Effector memory CD4-positive, alpha-beta T cell (primary cell): ENCODE measurements around the gene MTX1.

Experiments used
- DNase-seq, 3 donors: peaks; one replicate each; pipeline ENCODE4 v3.0.0-alpha.2; 2020
- H3K27ac ChIP-seq: 2 replicates; pipeline ENCODE4 v1.7.0; 2013; ENCODE audit warnings: mild to moderate bottlenecking, low read length, moderate library complexity; ENCODE audit not compliant: insufficient read depth, poor library complexity, severe bottlenecking
- H3K27me3 ChIP-seq: replicated peaks from 2 replicates; pipeline ENCODE4 v1.7.0; 2013; ENCODE audit warnings: mild to moderate bottlenecking, low read length; ENCODE audit not compliant: insufficient read depth, control insufficient read depth, poor library complexity, severe bottlenecking
- H3K36me3 ChIP-seq: 2 replicates; pipeline ENCODE4 v1.7.0; 2013; ENCODE audit warnings: mild to moderate bottlenecking, low read length, moderate library complexity; ENCODE audit not compliant: control insufficient read depth, insufficient read depth
- H3K4me1 ChIP-seq: 2 replicates; pipeline ENCODE4 v1.7.0; 2013; ENCODE audit warnings: low read length, mild to moderate bottlenecking; ENCODE audit not compliant: control insufficient read depth, insufficient read depth, poor library complexity, severe bottlenecking
- H3K4me3 ChIP-seq: 2 replicates; pipeline ENCODE4 v1.7.0; 2013; ENCODE audit warnings: low read length, low read depth, mild to moderate bottlenecking; ENCODE audit not compliant: insufficient read depth, poor library complexity, severe bottlenecking
- H3K9me3 ChIP-seq: 2 replicates; pipeline ENCODE4 v1.7.0; 2013; ENCODE audit warnings: mild to moderate bottlenecking, low read length, moderate library complexity; ENCODE audit not compliant: control insufficient read depth

The MTX1 gene

DNA sequence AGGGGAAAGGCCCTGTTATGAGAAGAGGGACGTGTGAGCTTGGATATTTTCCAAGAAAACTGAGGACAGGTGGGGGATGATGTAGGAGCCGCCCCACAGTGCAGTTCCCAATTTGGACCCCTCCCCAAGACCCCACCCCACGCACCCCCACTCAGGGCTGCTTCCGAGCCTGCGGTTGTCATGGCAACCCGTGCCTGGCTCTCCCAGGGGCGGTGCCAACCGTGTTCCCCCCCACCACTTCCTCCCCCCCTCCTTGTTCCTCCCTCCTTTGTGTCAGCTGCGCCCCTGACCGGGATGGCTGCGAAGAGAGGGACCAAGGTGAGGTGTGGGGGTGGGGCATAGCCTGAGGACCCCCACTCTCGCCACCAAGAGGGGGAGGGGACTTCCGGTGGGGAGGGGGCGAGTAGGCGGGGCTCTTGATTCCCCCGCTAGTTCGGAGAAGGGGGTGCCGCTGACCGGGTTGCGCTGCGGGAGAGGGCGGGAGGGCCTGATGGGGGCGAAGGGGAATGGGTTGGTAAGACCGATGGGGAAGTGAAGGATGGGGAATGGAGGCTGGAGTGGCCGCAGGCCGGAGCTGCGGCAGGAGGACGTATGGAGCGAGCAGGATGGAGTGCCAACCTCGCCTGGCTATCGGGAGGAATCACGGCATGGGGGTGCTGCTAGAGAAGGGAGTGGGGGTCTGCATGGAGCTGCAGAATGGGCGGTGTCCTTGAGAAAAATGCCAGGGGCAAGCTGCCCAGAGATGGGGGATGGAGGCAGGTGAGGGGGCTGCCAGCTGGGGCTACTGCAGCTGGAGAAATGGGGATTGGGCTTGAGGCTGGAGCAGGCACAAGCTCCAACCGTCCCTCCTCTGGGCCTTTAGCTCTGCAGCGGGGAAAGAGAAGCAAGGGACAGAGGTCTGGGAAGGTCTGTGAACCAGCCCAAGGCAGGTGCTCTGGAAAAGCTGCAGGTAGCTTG, 33.9 kb upstream of the MTX1 start:
- Histone ChIP-seq H3K9me3 (no peaks in the 10 kb centered on the region), H3K36me3 (peaks cover 20% of the 10 kb centered on the region), H3K27me3 (no peaks in the 10 kb centered on the region), H3K4me1 (peaks cover 32% of the 10 kb centered on the region), H3K27ac (peak overlapping the region; percentile 91), H3K4me3 (peak overlapping the region; percentile 84)
- DNase-seq: peak in 2 of 3 donors; percentile 33 to 48

- Histone ChIP-seq H3K9me3 (no peaks in the 10 kb centered on the region), H3K4me1 (peaks cover 32% of the 10 kb centered on the region), H3K36me3 (peaks cover 23% of the 10 kb centered on the region), H3K27ac (no peak overlapping the region), H3K4me3 (no peak overlapping the region), H3K27me3 (no peaks in the 10 kb centered on the region)
- no peak for DNase-seq
Measured at GRCh38 chr1:155175281-155175926, 33.1 kb upstream of the MTX1 start.

- peaks cover 32% of the 10 kb centered on the region for H3K4me1 ChIP-seq
- H3K4me3 ChIP-seq: no peak overlapping the region
- H3K27ac ChIP-seq: peak overlapping the region; percentile 9
- H3K9me3 ChIP-seq: no peaks in the 10 kb centered on the region
- H3K27me3 ChIP-seq: no peaks in the 10 kb centered on the region
- peaks cover 23% of the 10 kb centered on the region for H3K36me3 ChIP-seq
- DNase-seq: no peak
Measured at GRCh38 chr1:155175927-155176371, 32.5 kb upstream of the MTX1 start.

DNA sequence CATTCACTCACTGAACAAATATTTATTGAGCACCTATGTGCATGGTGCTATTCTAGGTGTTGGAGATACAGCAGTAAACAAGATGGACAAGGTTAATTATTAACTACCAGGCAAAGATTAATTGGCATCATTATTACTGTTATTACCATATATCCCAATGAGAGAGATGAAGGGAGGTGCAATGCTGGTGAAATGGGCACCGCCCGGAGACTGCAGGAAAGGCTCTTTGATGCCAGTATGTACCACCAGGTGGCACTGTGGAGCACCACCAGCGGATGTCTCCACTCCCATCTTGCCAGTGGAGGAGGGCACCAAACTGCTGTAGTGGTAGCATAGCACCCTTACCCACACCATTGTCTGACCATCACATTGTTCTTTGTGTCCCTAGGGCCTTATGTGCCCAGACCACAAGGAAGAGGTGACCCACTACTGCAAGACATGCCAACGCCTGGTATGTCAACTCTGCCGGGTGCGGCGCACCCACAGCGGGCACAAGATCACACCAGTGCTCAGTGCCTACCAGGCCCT, 31.9 kb upstream of the MTX1 start:
- Histone ChIP-seq H3K9me3 (no peaks in the 10 kb centered on the region), H3K4me1 (peaks cover 32% of the 10 kb centered on the region), H3K4me3 (no peak overlapping the region), H3K27ac (peak overlapping the region; percentile 9), H3K36me3 (peaks cover 29% of the 10 kb centered on the region), H3K27me3 (no peaks in the 10 kb centered on the region)
- DNase-seq: peak; percentile 59 to 72 (median 60)

- DNase-seq: no peak
- no peak overlapping the region for H3K4me3 ChIP-seq
- no peaks in the 10 kb centered on the region for H3K27me3 ChIP-seq
- no peaks in the 10 kb centered on the region for H3K9me3 ChIP-seq
- H3K4me1 ChIP-seq: peaks cover 30% of the 10 kb centered on the region
- H3K27ac ChIP-seq: no peak overlapping the region
- H3K36me3 ChIP-seq: peaks cover 35% of the 10 kb centered on the region
Measured at GRCh38 chr1:155177192-155177917, 31.1 kb upstream of the MTX1 start.

- no peak for DNase-seq
- H3K9me3 ChIP-seq: no peaks in the 10 kb centered on the region
- no peak overlapping the region for H3K4me3 ChIP-seq
- H3K4me1 ChIP-seq: peaks cover 29% of the 10 kb centered on the region
- peaks cover 36% of the 10 kb centered on the region for H3K36me3 ChIP-seq
- no peak overlapping the region for H3K27ac ChIP-seq
- H3K27me3 ChIP-seq: no peaks in the 10 kb centered on the region
Measured at GRCh38 chr1:155177918-155178281, 30.6 kb upstream of the MTX1 start.

- Histone ChIP-seq H3K36me3 (peaks cover 36% of the 10 kb centered on the region), H3K27ac (no peak overlapping the region), H3K4me3 (no peak overlapping the region), H3K4me1 (peaks cover 29% of the 10 kb centered on the region), H3K27me3 (no peaks in the 10 kb centered on the region), H3K9me3 (no peaks in the 10 kb centered on the region)
- DNase-seq: no peak
Measured at GRCh38 chr1:155178441-155179111, 29.9 kb upstream of the MTX1 start.

DNA sequence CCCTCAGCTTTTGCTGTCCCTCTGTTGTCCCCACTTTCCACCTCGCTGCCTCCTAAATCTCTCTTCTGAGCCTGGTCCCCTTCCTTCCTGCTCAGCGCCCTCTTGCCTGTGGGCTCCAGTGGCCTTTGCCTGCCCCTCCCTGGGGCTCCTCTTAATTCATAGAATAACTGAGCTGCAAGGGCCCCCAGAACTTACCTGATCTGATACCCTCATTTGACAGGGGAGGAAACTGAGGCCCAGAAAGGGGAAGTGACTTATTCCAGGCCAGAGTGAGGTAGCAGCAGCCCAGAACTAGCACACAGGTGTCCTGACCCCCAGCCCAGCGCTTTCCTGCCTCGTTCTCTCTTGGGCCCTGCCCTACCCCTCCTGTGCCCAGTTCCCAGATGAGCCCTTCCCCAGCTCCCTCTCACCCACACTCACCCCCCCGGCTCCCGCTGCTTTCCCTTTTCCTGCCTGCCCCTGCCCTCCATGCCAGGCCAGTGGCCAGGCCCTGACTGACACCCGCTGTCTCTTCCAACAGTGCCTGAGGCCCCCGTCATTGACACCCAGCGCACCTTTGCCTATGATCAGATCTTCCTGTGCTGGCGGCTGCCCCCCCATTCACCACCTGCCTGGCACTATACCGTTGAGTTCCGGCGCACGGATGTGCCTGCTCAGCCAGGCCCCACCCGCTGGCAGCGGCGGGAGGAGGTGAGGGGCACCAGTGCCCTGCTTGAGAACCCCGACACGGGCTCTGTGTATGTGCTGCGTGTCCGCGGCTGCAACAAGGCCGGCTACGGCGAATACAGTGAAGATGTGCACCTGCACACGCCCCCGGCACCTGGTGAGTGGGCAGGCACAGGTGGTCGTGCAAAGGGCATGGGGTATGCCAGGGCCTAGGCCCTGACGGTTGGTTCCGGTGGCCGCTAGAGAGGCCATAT, 29.1 kb upstream of the MTX1 start:
- no peak overlapping the region for H3K4me3 ChIP-seq
- H3K4me1 ChIP-seq: peaks cover 22% of the 10 kb centered on the region
- no peak for DNase-seq
- no peak overlapping the region for H3K27ac ChIP-seq
- no peaks in the 10 kb centered on the region for H3K9me3 ChIP-seq
- no peaks in the 10 kb centered on the region for H3K27me3 ChIP-seq
- H3K36me3 ChIP-seq: peaks cover 36% of the 10 kb centered on the region
